ENCODE data around the gene RUSC1.

The RUSC1 gene

GRCh38 chr1:155295942-155296267 is 24.8 kb upstream of the RUSC1 start:
- no peak for DNase-seq

GRCh38 chr1:155296661-155297060 is 24.0 kb upstream of the RUSC1 start:
- no peak for DNase-seq

- DNase-seq, result no peak
Observed at GRCh38 chr1:155297384-155297783, 23.3 kb upstream of the RUSC1 start.

- no peak for DNase-seq
Observed at GRCh38 chr1:155300024-155300423, 20.7 kb upstream of the RUSC1 start.

DNA sequence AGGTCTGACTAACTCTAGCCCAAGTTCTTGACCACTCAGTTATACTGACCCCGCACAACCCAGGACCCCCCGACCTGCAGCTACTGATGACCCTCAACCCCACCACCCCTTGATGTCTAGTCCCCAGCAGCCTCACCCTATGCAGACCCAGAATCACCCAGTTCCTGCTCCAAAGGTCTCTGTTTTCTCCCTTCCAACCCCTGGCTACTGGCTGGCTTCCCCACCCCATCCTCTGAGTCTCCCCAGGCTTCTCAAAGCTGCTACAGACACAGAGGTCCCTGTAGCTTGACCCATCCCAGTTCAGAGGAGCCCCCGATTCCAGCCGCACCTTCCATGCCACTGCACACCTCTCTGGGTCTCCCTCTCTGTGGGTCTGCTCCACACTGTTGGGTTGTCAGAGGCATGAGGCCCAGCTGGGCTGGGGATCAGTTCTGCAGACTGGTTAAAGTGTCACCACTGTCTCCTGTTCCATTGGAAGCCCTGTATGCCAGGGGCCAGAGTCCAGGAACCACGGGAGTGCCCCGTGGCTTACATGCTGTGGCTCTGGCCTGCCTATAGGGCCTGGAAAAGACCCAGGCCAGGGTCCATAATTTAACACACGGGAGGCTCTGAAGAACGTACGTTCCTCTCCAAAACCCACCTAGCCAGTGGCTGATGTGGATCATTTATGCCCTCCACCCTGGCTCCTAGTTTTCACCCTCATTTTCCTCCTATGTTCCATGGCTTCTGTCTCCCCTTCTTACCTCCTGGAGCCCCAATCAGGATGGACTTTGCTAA is 20.0 kb upstream of the RUSC1 start:
- no peak for DNase-seq

DNA sequence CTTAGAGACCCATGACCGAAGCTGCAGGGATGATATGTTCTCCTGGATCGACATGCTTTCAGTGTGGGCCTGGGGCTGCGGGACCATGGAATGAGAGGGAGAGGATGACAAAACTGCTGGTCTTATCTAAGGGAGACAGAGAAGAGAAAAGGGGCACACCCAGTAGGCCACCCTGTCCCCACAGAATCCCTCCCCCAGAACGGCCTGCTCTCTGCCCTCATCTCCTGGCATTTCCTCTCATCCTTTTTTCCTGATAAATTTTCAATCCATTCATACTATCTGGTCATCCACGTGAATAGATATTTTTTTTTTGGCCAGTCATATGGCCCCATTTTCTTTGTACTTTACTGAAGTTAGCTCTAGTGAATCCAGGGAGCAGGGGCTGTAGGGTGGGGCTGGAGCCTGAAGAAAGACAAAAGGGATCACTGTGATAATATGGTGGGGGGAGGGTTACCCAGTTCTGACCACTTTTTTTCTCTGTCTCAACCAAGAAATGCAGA is 19.3 kb upstream of the RUSC1 start, which contains the start of gene PKLR:
TSS of gene PKLR (minus strand) at position 97 of the 500 bp plus-strand sequence. CDS start at position 54, 43 bp downstream.
- no peak for DNase-seq

- DNase-seq, result no peak
Observed at GRCh38 chr1:155304558-155305063, 16.1 kb upstream of the RUSC1 start.

- no peak for DNase-seq
Observed at GRCh38 chr1:155305881-155306391, 14.8 kb upstream of the RUSC1 start.

GRCh38 chr1:155307247-155307740 is 13.4 kb upstream of the RUSC1 start:
- no peak for DNase-seq

- DNase-seq, result peak; percentile 93 to 99 (median 98)
Observed at GRCh38 chr1:155308493-155309422, 11.9 kb upstream of the RUSC1 start, which contains the start of gene FDPS. Gene FDPS (plus strand): TSS chr1:155308866. CDS start chr1:155309790, 924 bp downstream.

- peak in 2 of 14 donors; percentile 20 to 28 for DNase-seq
Observed at GRCh38 chr1:155309423-155310021, 11.2 kb upstream of the RUSC1 start.

GRCh38 chr1:155313261-155313660 is 7.4 kb upstream of the RUSC1 start:
- peak in 6 of 14 donors; percentile 7 to 36 (median 24) for DNase-seq

DNA sequence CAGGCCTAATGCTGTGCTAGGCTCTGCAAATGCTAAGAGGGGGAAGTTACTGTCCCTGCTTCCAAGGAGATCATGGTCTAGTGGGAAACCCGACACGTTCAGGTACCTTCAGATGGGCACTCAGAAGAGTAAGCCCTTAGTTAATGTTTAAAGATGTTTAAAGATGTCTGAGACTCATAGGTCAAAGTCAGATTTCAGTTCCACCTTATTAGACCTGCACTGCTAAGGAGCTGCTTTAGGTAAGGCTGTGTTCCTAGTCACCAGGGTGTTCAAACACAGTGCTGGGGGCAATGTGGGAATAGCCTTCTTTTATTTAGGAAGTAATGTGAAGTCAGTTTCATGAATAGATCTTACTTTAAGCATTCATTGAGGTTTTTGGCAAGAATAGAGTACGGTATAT is 3.8 kb upstream of the RUSC1 start:
- DNase-seq, result no peak

GRCh38 chr1:155318082-155318481 is 2.6 kb upstream of the RUSC1 start:
- no peak for DNase-seq

DNA sequence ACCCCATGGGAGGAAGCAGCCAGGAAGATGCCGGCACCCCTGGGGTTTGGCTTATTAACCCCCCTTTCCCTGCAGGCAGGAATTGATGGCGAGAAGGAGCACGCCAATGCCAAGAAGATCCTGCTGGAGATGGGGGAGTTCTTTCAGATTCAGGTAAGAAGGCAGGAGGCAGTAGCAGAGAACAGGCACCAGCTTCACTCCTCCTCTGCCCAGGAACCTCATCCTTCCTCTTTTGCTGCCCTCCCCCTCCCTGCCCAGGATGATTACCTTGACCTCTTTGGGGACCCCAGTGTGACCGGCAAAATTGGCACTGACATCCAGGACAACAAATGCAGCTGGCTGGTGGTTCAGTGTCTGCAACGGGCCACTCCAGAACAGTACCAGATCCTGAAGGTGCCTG is 1.2 kb upstream of the RUSC1 start:
- DNase-seq, result no peak

DNA sequence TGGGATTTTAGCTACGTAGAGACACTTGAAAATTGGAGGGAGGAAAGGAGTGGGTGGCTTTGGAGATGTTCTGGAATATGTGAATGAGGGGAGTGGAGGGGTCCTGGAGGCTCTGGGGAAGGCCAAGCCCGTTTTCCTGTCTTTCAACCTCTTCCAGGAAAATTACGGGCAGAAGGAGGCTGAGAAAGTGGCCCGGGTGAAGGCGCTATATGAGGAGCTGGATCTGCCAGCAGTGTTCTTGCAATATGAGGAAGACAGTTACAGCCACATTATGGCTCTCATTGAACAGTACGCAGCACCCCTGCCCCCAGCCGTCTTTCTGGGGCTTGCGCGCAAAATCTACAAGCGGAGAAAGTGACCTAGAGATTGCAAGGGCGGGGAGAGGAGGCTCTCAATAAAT is 442 bp upstream of the RUSC1 start:
- DNase-seq, result peak in 1 of 14 donors; percentile 41

DNA sequence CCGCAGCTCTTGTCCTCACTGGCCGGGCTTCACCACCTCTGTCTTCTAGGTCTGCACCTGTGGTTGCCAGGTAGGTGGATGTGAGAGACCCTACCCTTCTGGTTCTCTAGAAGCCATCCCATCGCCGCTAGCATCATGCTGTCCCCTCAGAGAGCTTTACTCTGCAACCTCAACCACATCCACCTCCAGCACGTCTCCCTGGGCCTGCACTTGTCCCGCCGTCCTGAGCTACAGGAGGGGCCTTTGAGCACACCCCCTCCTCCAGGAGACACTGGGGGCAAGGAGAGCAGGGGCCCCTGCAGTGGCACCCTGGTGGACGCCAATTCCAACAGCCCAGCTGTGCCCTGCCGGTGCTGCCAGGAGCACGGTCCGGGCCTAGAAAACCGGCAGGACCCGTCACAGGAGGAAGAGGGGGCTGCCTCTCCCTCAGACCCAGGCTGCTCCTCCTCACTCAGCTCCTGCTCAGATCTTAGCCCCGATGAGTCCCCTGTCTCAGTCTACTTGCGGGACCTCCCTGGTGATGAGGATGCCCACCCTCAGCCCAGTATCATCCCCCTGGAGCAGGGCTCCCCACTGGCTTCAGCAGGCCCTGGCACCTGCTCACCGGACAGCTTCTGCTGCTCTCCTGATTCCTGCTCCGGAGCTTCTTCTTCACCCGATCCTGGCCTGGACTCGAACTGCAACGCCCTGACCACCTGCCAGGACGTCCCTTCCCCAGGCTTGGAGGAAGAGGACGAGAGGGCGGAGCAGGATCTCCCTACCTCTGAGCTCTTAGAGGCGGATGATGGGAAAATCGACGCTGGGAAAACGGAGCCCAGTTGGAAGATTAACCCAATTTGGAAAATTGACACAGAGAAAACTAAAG is 1.2 kb downstream of the RUSC1 start:
- peak in 1 of 14 donors; percentile 31 for DNase-seq

DNA sequence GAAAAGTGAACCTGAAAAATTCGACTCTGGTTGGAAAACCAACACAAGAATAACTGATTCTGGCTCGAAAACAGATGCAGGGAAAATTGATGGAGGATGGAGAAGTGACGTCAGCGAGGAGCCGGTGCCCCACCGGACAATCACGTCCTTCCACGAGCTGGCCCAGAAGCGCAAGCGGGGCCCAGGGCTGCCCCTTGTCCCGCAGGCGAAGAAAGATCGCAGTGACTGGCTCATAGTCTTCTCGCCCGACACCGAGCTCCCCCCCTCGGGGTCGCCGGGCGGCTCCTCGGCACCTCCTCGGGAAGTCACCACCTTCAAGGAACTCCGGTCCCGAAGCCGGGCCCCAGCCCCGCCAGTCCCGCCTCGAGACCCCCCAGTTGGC is 1.9 kb downstream of the RUSC1 start:
- DNase-seq, result peak in 7 of 14 donors; percentile 34 to 67 (median 57)

DNA sequence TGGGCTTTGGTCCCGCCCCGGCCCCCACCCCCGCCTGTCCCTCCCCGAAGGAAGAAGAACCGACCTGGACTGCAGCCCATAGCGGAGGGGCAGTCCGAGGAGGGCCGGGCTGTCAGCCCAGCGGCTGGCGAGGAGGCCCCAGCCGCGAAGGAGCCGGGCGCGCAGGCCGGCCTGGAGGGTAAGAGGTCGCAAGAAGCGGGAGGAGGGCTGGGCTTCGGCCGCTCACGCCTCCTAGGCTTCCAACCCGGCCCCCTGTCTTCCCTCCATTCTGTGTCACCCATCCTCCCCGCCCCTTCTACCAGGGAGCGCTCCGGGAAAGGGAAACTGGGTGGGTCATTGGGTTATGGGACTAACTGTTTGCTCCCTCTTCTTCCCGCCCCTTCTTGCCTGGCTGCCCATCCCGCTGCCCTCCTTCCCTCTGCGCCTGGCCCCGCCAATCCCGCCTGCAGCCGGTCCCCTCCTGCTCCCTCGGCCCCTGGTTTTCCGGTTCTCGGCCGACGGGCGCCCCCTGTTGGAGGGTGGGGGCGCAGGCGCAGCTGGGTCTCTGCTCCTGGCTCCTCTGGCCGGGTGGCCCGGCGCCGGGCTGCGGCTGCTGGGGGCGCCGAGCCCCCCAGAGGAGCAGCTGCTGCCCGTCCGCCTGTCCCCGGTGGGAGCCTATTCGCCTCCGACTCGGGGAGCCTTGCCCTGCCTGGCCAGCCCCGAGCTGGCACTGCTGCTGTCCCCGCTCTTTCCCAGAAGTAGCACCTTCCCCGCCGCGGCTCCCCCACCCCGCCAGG is 2.4 kb downstream of the RUSC1 start:
- DNase-seq, result peak in 13 of 14 donors; percentile 35 to 88 (median 74)

DNA sequence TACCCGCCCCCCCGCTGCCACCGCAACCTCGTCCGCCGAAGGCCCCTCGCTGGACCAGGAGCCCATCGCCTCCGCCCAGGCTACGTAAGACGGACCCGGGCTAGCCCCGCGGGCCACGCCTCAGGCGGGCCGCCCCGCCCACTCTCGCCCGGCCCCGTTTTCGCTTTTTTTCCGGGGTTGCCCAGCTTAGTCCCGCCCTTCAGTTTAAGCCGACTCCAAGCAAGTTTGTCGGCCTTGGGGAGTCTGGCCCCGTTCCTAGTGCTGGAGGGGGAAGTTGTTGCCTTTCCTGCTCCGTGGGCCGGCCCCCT is 3.0 kb downstream of the RUSC1 start:
- DNase-seq, result peak in 12 of 14 donors; percentile 60 to 92 (median 82)
